M059J (cell line): Measurements from ENCODE around the gene RGS8. TPM values are rescaled to one million over a fixed set of nuclear protein-coding genes. Genes with fewer than 3 reads are reported as not detected.

Experiments
- DNase-seq: peaks from one replicate; pipeline ENCODE4 v3.0.0-alpha.2; 2012; ENCODE audit warnings: low read depth
- total RNA-seq: library from RNA; depleted of rRNA; stranded (reverse); fragments of >200 nt; shearing (Covaris generic); gene quantifications from 2 replicates; pipeline ENCODE4 v1.2.3, GENCODE V29; 2014; rRNA removed

RGS8 gene
- total RNA-seq, 1 experiment from 2014 or later, result not detected

DNA sequence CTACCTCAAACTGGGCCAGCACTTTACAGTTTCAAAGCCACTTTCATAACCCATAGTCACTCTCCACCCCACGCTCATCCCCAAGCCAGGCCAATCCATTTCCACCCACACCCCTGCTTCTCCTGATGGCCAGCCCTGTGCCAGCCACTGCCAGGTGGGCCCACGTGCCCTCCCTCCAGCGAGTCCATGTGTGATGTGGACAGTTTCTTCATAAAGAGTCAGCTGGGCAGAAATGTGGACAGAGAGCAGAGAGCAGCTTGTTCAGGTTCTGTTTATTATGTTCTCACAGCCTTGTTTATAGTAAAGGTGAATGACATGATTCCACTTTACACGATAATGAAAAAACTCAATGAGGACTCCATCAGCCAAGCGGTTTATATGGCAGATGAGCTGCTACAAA lies 42.8 kb downstream of the RGS8 start:
- no peak for DNase-seq

DNA sequence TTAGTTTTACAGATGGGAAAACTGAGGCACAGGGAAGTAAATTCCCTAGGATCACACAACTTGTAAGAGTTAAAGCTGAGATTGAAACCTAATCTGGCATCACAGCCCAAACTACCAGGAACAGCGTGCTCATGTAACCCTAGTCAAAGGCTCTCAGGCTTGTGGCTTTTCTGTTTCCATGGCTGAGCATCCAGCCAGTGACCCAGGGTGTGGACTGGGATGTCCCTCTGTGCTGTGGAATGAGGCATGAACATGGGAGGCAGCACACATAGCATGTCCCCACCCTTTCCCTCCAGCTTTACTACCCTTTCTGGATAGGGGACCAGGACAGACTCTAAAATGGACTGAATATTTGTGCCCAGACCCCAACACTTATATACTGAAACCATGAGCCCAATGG lies 45.1 kb downstream of the RGS8 start:
- no peak for DNase-seq

DNA sequence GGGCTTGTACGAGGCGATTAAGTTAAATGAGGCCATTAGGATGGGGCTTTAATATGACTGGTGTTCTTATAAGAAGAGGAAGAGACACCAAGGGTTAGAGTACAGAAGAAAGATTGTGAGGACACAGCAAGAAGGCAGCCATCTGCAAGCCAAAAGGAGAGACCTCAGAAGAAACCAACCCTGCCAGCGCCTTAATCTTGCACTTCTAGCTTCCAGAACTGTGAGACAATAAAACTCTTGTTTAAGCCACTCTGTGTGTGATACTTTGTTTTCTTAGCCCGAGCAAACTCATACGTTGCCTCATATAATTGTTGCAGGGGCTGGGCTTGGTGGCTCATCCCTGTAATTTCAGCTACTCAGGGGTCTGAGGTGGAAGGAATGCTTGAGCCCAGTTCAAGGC lies 46.6 kb downstream of the RGS8 start:
- no peak for DNase-seq

DNA sequence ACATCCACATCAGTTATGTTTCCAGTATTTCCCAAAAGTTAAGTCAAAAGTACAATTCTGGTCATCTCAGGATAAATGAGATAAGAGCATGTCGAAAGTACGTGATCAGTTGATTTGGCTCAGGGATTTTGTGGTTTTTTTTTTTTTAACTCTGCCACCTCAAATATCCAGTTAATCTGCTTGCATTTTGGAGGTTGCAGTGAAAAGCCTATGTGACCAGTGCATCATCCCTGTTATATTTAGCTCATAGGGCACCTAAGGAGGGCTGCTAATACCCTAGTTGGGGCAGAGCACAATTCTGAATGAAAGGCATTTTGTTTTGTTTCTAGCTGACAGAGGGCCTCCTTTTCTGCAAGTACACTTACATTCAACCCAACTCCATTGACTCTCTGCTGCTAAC lies 48.5 kb downstream of the RGS8 start:
- no peak for DNase-seq

Other genes with a start within 250 kb of the RGS8 start
- gene RGSL1, start 234.4 kb downstream of the RGS8 start, total RNA-seq, result not detected in 2 replicates
- gene RNASEL, start 95.3 kb downstream of the RGS8 start, total RNA-seq, result 7.6 and 12.5 TPM in 2 replicates
- gene RGS16, start 80.2 kb downstream of the RGS8 start, total RNA-seq, result not detected in 2 replicates
- gene NPL, start 105.2 kb upstream of the RGS8 start, total RNA-seq, result 0.86 and 1.1 TPM in 2 replicates
- 107 and 160 TPM in 2 replicates for gene DHX9, start 154.8 kb upstream of the RGS8 start, total RNA-seq